Measurements from ENCODE around the gene MRM2.

GRCh38 chr7:2259480-2259879, 17.5 kb upstream of the MRM2 start:
- TF ChIP-seq, protein P1, sequence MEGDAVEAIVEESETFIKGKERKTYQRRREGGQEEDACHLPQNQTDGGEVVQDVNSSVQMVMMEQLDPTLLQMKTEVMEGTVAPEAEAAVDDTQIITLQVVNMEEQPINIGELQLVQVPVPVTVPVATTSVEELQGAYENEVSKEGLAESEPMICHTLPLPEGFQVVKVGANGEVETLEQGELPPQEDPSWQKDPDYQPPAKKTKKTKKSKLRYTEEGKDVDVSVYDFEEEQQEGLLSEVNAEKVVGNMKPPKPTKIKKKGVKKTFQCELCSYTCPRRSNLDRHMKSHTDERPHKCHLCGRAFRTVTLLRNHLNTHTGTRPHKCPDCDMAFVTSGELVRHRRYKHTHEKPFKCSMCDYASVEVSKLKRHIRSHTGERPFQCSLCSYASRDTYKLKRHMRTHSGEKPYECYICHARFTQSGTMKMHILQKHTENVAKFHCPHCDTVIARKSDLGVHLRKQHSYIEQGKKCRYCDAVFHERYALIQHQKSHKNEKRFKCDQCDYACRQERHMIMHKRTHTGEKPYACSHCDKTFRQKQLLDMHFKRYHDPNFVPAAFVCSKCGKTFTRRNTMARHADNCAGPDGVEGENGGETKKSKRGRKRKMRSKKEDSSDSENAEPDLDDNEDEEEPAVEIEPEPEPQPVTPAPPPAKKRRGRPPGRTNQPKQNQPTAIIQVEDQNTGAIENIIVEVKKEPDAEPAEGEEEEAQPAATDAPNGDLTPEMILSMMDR (IDR thresholded peaks at IDR 0.05): no peak
- no peak for TF ChIP-seq ZFX (IDR thresholded peaks at IDR 0.05; ENCODE audit: borderline replicate concordance)
